CD4-positive, alpha-beta T cell (primary cell): ENCODE results near the gene BIN2. TPM values are rescaled to one million over a fixed set of nuclear protein-coding genes. Genes with fewer than 3 reads are reported as not detected.

ENCODE experiments used
- ATAC-seq: fragments of 200-7000 bp; cut with Tn5 transposase; one replicate; pipeline ENCODE4 v1.10.0; 2022; ENCODE audit warnings: mild to moderate bottlenecking; ENCODE audit not compliant: poor library complexity
- CTCF ChIA-PET: fragments of 350-600 bp; sonication (Branson Sonifier 250); formaldehyde crosslinking; loops from one replicate; lab custom pipeline; 2021; ENCODE audit warnings: antibody characterized with exemption, inconsistent platforms; lab: Charles Lee
- POLR2A ChIA-PET: fragments of 350-600 bp; sonication (Branson Sonifier 250); formaldehyde crosslinking; loops from one replicate; lab custom pipeline; 2021; ENCODE audit warnings: antibody characterized with exemption, inconsistent platforms; lab: Charles Lee
- DNase-seq, 14 experiments: peaks; one replicate each; pipeline ENCODE4 v3.0.0-alpha.2; 2013 to 2020; ENCODE audit warnings: mixed read lengths in 2 of 14
- H3K27ac ChIP-seq, 2 donors: one replicate each; pipeline versions ENCODE4 v1.5.1 to v1.7.0; 2013; ENCODE audit warnings: low read length in 2 of 2, low read depth in 1 of 2, mild to moderate bottlenecking in 1 of 2
- H3K27me3 ChIP-seq, 2 experiments: 1 replicate in 1 of 2; 2 replicates in 1 of 2; pipeline versions ENCODE4 v1.6.1 to v1.7.0; 2013; ENCODE audit warnings: low read length in 2 of 2, control low read depth in 1 of 2, mild to moderate bottlenecking in 1 of 2, moderate library complexity in 1 of 2; ENCODE audit not compliant: insufficient read depth in 2 of 2, control insufficient read depth in 1 of 2
- H3K36me3 ChIP-seq: one replicate; pipeline ENCODE4 v1.6.1; 2013; ENCODE audit warnings: low read length, control low read depth; ENCODE audit not compliant: insufficient read depth
- H3K4me1 ChIP-seq: one replicate; pipeline ENCODE4 v1.6.1; 2013; ENCODE audit warnings: low read length, control low read depth; ENCODE audit not compliant: insufficient read depth
- H3K4me3 ChIP-seq: one replicate; pipeline ENCODE4 v1.5.1; 2013; ENCODE audit warnings: mild to moderate bottlenecking, low read length, moderate library complexity
- H3K9me3 ChIP-seq, 2 experiments: 1 replicate in 1 of 2; 2 replicates in 1 of 2; pipeline versions ENCODE4 v1.6.1 to v1.7.0; 2013; ENCODE audit warnings: low read length in 2 of 2, mild to moderate bottlenecking in 2 of 2, control low read depth in 1 of 2, moderate library complexity in 1 of 2; ENCODE audit not compliant: control insufficient read depth in 1 of 2, insufficient read depth in 1 of 2
- H3K27ac Mint-ChIP-seq: one replicate; pipeline ENCODE4 v1.8.0; 2020; ENCODE audit warnings: mixed read lengths
- H3K27me3 Mint-ChIP-seq: one replicate; pipeline ENCODE4 v1.8.0; 2021; ENCODE audit warnings: mixed read lengths
- H3K36me3 Mint-ChIP-seq: one replicate; pipeline ENCODE4 v1.8.0; 2021; ENCODE audit warnings: low read depth, mixed read lengths
- H3K4me1 Mint-ChIP-seq: one replicate; pipeline ENCODE4 v1.8.0; 2021; ENCODE audit warnings: low read depth, mixed read lengths
- H3K4me3 Mint-ChIP-seq: one replicate; pipeline ENCODE4 v1.8.0; 2020; ENCODE audit warnings: mild to moderate bottlenecking, mixed read lengths
- H3K9me3 Mint-ChIP-seq: one replicate; pipeline ENCODE4 v1.8.0; 2020; ENCODE audit warnings: mixed read lengths
- intact Hi-C, 2 experiments: fragments of 100-400 bp; cut with DNase I in 1 of 2; cut with micrococcal nuclease in 1 of 2; formaldehyde crosslinking; loops; one replicate each; pipeline versions ENCODE4 v1.15.1 to v1.9.0; 2023 to 2025; cut with DNase I, micrococcal nuclease
- total RNA-seq, 174 experiments: library from RNA in 2 of 174; stranded (reverse) in 2 of 174; gene quantifications; one replicate each; pipeline ENCODE4 v1.2.3 and lab custom pipeline; 2021 to 2026
- TF ChIP-seq, protein P1 (sequence below): fragments of 200-600 bp; IDR thresholded peaks from one replicate; pipeline ENCODE4 v1.8.0; 2022; ENCODE audit warnings: antibody characterized with exemption, mild to moderate bottlenecking

Gene BIN2
- total RNA-seq, 2 experiments from 2014 or later, result 127 to 138 TPM

DNA sequence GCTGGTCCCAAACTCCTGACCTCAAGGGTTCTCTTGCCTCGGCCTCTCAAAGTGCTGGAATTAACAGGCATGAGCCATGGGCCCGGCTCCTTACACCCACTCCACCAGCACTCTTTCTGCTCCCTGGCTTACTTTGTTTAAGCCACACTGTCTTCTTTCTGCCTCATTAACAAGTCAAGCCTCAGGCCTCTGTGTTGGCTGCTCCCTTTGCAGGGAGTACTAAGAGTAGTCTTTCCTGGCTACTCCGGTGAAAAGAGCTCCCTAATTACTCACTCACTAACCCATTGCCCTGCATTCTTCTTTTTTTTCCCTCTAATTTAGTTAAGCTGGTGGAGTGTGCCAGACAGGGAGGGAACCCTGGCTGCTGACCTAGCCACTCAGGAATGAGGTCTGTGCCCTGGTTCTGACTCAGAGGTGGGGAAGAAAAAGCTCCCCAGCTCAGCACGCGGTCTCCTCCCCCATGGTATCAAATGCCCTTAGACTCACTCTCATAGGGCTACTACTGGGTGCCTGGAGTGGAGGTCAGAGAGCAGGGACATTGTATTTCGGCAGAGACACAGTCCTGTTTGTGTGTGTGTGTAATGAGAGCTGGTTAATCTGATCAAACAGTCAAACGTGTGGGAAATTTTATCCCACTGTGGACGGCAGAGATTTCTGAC, 47.5 kb upstream of the BIN2 start:
- CTCF ChIA-PET, result interaction anchor here (1.3 kb wide), 1 partner anchor 102 kb away, joined by 3 read pairs; the partner anchor contains the start of gene SMAGP
- no peak overlapping the region for H3K4me3 ChIP-seq
- peaks cover 42% of the 10 kb centered on the region for H3K4me1 ChIP-seq
- H3K27me3 Mint-ChIP-seq, result no peaks in the 10 kb centered on the region
- H3K4me1 Mint-ChIP-seq, result peaks cover 64% of the 10 kb centered on the region
- TF ChIP-seq, protein P1, sequence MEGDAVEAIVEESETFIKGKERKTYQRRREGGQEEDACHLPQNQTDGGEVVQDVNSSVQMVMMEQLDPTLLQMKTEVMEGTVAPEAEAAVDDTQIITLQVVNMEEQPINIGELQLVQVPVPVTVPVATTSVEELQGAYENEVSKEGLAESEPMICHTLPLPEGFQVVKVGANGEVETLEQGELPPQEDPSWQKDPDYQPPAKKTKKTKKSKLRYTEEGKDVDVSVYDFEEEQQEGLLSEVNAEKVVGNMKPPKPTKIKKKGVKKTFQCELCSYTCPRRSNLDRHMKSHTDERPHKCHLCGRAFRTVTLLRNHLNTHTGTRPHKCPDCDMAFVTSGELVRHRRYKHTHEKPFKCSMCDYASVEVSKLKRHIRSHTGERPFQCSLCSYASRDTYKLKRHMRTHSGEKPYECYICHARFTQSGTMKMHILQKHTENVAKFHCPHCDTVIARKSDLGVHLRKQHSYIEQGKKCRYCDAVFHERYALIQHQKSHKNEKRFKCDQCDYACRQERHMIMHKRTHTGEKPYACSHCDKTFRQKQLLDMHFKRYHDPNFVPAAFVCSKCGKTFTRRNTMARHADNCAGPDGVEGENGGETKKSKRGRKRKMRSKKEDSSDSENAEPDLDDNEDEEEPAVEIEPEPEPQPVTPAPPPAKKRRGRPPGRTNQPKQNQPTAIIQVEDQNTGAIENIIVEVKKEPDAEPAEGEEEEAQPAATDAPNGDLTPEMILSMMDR, result no peak
- no peak overlapping the region for H3K27ac ChIP-seq
- intact Hi-C loops, result no loop called here
- no peak for DNase-seq
- H3K36me3 ChIP-seq, result peaks cover 11% of the 10 kb centered on the region
- H3K9me3 Mint-ChIP-seq, result no peaks in the 10 kb centered on the region
- H3K27me3 ChIP-seq, result no peaks in the 10 kb centered on the region
- H3K27ac Mint-ChIP-seq, result peak overlapping the region; percentile 42
- peaks cover 43% of the 10 kb centered on the region for H3K36me3 Mint-ChIP-seq
- H3K9me3 ChIP-seq, result no peaks in the 10 kb centered on the region
- H3K4me3 Mint-ChIP-seq, result no peak overlapping the region
- POLR2A ChIA-PET, result interaction anchor here (0.8 to 1.5 kb wide), 3 partner anchors 19 to 153 kb away, joined by 3 to 4 read pairs (median 3); no protein-coding TSS in a partner anchor
- no peak for ATAC-seq

DNA sequence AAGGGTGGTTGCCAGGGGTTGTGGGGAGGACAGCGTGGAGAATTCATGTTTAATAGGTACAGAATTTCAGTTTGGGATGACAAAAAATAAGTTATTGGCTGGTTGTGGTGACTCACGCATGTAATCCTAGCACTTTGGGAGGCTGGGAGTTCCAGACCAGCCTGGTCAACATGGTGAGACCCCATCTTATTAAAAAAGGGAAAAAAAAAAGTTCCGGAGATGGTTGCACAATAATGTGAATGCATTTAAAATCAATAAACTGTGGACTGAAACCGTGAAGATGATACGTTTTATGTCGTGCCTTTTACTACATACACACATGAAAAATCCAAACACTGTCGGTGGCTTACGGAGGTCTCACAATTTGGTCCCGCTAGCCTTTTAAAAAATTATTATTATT, 46.7 kb upstream of the BIN2 start:
- Mint-ChIP-seq H3K4me3 (no peak overlapping the region), H3K27ac (peak overlapping the region; percentile 37), H3K9me3 (no peaks in the 10 kb centered on the region), H3K36me3 (peaks cover 43% of the 10 kb centered on the region), H3K27me3 (no peaks in the 10 kb centered on the region), H3K4me1 (peaks cover 67% of the 10 kb centered on the region)
- Histone ChIP-seq H3K4me1 (peaks cover 46% of the 10 kb centered on the region), H3K27me3 (no peaks in the 10 kb centered on the region), H3K27ac (no peak overlapping the region), H3K36me3 (peaks cover 11% of the 10 kb centered on the region), H3K9me3 (no peaks in the 10 kb centered on the region), H3K4me3 (no peak overlapping the region)
- ChIA-PET POLR2A (interaction anchor here (3.1 kb wide), 1 partner anchor 22 kb away, joined by 57 read pairs; the partner anchor contains the start of gene GALNT6), CTCF (no interaction called here)
- no peak for DNase-seq
- intact Hi-C loops, result no loop called here
- ATAC-seq, result no peak
- TF ChIP-seq, protein P1, result no peak

DNA sequence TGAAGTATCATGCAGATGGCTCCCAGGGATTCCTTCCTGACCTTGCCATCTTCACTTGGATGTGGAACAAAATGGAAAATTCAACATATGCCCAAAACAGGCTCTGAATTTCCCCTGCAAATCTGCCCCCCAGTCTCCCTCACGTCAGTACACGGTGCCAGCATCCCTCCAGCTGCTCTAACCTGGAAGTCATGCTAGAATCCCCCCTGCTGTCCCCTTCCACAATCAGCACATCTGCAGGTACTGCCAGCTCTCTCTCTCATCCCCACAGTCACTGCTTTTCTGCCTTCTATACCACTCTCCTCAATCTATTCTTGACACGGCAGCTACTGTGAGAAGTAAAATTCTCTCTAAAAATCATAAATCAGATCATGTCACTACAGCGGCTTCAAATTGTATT, 45.6 kb upstream of the BIN2 start:
- ChIA-PET POLR2A (interaction anchor here (0.6 to 3.1 kb wide), 22 partner anchors 12 to 1637 kb away, joined by 3 to 57 read pairs (median 6); partner anchors contain the start of genes BIN2, DAZAP2, EIF4B and GALNT6), CTCF (interaction anchor here (0.8 to 1.8 kb wide), 2 partner anchors 18 to 25 kb away, joined by 3 to 4 read pairs; no protein-coding TSS in a partner anchor)
- H3K36me3 ChIP-seq, result peaks cover 8% of the 10 kb centered on the region
- H3K9me3 ChIP-seq, result no peaks in the 10 kb centered on the region
- ATAC-seq (no peak), DNase-seq (no peak)
- H3K27me3 Mint-ChIP-seq, result no peaks in the 10 kb centered on the region
- H3K27me3 ChIP-seq, result no peaks in the 10 kb centered on the region
- peaks cover 48% of the 10 kb centered on the region for H3K4me1 ChIP-seq
- H3K9me3 Mint-ChIP-seq, result no peaks in the 10 kb centered on the region
- H3K4me3 ChIP-seq, result peak overlapping the region; percentile 42
- peak overlapping the region in 1 of 2 donors; percentile 59 for H3K27ac ChIP-seq
- intact Hi-C loops, result loop anchor here (2.0 kb wide), 4 partner anchors 21 to 55 kb away; partner anchors contain the start of genes GALNT6 (in 1 of the 2) and SLC4A8 (in 1 of the 2)
- peaks cover 35% of the 10 kb centered on the region for H3K36me3 Mint-ChIP-seq
- TF ChIP-seq, protein P1, result no peak
- peaks cover 67% of the 10 kb centered on the region for H3K4me1 Mint-ChIP-seq
- H3K27ac Mint-ChIP-seq, result peak overlapping the region; percentile 89
- H3K4me3 Mint-ChIP-seq, result peak overlapping the region; percentile 66
